Spleen (tissue), 7 donors: Measurements from ENCODE around the gene SEPTIN2.

Source experiments
- CTCF ChIP-seq, 11 experiments: fragments of 200-600 bp in 7 of 11; fragments of 450-650 bp in 4 of 11; sonication (generic) in 4 of 11; IDR thresholded peaks in 8 of 11; conservative IDR thresholded peaks in 3 of 11; 1 replicate in 7 of 11; 2 replicates in 4 of 11; pipeline versions ENCODE4 v1.4.0 to v1.8.0; 2016 to 2021; ENCODE audit warnings: antibody characterized with exemption in 11 of 11, inconsistent platforms in 4 of 11, mild to moderate bottlenecking in 1 of 11
- POLR2A ChIP-seq, 3 donors: fragments of 450-650 bp; IDR thresholded peaks; one replicate each; pipeline ENCODE4 v1.5.1; 2017; ENCODE audit warnings: antibody characterized with exemption in 3 of 3, mild to moderate bottlenecking in 1 of 3
- POLR2AphosphoS5 ChIP-seq, 3 donors: sonication (generic); formaldehyde crosslinking; IDR thresholded peaks; one replicate each; pipeline ENCODE4 v1.5.1; 2017; ENCODE audit warnings: antibody characterized with exemption in 3 of 3
- donor health status: DM: no; HTN: no; CAD: no; lungs with moderate emphysema.
- donor health status: DM: no; HTN: no; CAD: no.
- donor health status: DM: no; HTN: no; CAD: no.

DNA sequence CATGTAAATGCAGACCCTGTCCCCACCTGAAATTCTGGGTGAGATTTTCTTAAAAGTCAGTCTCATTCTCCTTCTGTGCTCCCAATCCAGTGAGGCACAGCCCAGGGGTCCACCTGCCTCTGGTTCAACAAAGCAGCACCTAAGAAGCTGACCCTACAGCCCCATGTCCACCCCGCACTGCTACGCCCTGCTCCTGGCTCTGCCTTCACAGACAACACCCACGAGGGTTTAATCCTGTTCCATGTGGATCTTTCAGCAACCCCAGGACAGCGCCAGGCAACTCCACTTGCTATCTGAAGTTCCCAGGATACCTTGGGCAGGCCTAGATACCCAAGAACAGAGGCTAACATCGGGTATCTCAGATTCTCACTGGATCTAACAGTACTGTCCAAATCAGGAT, 45.2 kb upstream of the SEPTIN2 start:
- TF ChIP-seq CTCF (IDR thresholded peaks at IDR 0.05 in 8 of 11, conservative IDR thresholded peaks at IDR 0.05 in 3 of 11), result no peak
- TF ChIP-seq POLR2A (IDR thresholded peaks at IDR 0.05), result no peak
- no peak for TF ChIP-seq POLR2AphosphoS5 (IDR thresholded peaks at IDR 0.05)
